Measurements from ENCODE around the gene CHSY1.

The CHSY1 gene

GRCh38 chr15:101203029-101203573 lies 48.7 kb downstream of the CHSY1 start:
- no peak for TF ChIP-seq CTCF (IDR thresholded peaks at IDR 0.05)
- H3K27ac ChIP-seq: peak overlapping the region in 1 of 2 donors; percentile 30
- no peak for DNase-seq (ENCODE audit: low spot score)
- no peak overlapping the region for H3K4me3 ChIP-seq

GRCh38 chr15:101201411-101202174 lies 50.3 kb downstream of the CHSY1 start:
- peak; percentile 97 for DNase-seq (ENCODE audit: low spot score)
- peak overlapping the region; percentile 67 to 92 for H3K27ac ChIP-seq
- TF ChIP-seq CTCF (IDR thresholded peaks at IDR 0.05): no peak
- peak overlapping the region; percentile 54 for H3K4me3 ChIP-seq

- Histone ChIP-seq H3K4me3 (no peak overlapping the region), H3K27ac (peak overlapping the region; percentile 67 to 92)
- DNase-seq (ENCODE audit: low spot score): no peak
- no peak for TF ChIP-seq CTCF (IDR thresholded peaks at IDR 0.05)
Measured at GRCh38 chr15:101200181-101200580, 51.7 kb downstream of the CHSY1 start.

GRCh38 chr15:101198800-101199199 lies 53.0 kb downstream of the CHSY1 start:
- DNase-seq (ENCODE audit: low spot score): no peak
- H3K4me3 ChIP-seq: peak overlapping the region; percentile 29
- no peak for TF ChIP-seq CTCF (IDR thresholded peaks at IDR 0.05)

GRCh38 chr15:101198031-101198575 lies 53.7 kb downstream of the CHSY1 start:
- DNase-seq (ENCODE audit: low spot score): no peak
- H3K4me3 ChIP-seq: no peak overlapping the region
- no peak for TF ChIP-seq CTCF (IDR thresholded peaks at IDR 0.05)
- peak overlapping the region; percentile 67 to 92 for H3K27ac ChIP-seq

More at GRCh38 chr15:101198800-101199199, 53.0 kb downstream of the CHSY1 start:
- H3K27ac ChIP-seq: peak overlapping the region; percentile 67 to 92

GRCh38 chr15:101194546-101195125 lies 57.2 kb downstream of the CHSY1 start:
- peak overlapping the region in 1 of 2 donors; percentile 85 for H3K27ac ChIP-seq
- H3K4me3 ChIP-seq: no peak overlapping the region
- DNase-seq (ENCODE audit: low spot score): no peak
- TF ChIP-seq CTCF (IDR thresholded peaks at IDR 0.05): no peak
